Measurements from ENCODE around the gene CTCF.

- TF ChIP-seq EZH2 (IDR thresholded peaks at IDR 0.05; ENCODE audit: low read length, unreplicated experiment) (no peak), CTCF (conservative IDR thresholded peaks at IDR 0.05; ENCODE audit: low read depth, low read length) (no peak), EZH2phosphoT487 (IDR thresholded peaks at IDR 0.05; ENCODE audit: borderline replicate concordance, low read length) (no peak)
These were observed 100.3 kb downstream of the CTCF start for GRCh38 chr16:67662653-67663010.
